GM18907 (cell line): ENCODE data around the gene SPATA31E1.

Experiments used
- ATAC-seq: cut with Tn5 transposase; IDR thresholded peaks from one replicate; pipeline ENCODE4 v1.9.1; 2021; ENCODE audit warnings: mild to moderate bottlenecking, moderate library complexity; ENCODE audit not compliant: unreplicated experiment

SPATA31E1 gene

DNA sequence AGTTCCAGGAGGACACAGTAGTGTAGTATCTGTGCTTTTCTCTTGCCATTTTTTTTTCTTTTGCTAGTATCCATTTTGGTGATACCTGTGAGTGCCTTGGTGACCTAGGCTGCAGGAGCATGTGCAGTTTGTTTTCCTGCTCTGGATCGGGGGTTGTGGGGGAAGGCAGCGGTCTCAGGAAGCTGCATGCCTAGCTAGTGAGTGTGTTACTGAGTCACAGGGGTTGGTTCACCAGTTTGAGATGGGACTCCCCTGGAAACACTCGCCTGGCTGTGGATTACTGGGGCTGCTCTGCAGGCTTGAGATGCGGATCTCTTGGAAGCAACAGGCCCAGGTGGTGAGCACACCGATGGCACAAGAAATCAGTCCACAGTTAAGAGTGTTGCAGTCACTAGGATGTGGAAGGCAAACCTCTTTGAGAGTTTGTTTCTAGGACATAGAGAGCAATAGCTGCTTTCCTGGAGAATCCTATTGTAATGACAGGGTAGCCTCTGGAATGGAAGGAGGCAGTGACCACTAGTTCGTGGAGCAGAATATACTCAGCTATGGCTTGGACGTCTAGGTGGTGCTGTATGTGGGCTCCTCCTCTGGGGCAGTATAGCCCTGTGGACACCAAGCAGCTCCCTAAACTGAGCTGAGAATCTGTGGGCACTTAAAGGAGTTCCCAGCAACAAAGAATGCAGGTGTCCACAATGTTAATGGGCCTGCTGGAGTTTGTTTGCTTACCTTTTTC is 20.0 kb upstream of the SPATA31E1 start:
- ATAC-seq: no peak

DNA sequence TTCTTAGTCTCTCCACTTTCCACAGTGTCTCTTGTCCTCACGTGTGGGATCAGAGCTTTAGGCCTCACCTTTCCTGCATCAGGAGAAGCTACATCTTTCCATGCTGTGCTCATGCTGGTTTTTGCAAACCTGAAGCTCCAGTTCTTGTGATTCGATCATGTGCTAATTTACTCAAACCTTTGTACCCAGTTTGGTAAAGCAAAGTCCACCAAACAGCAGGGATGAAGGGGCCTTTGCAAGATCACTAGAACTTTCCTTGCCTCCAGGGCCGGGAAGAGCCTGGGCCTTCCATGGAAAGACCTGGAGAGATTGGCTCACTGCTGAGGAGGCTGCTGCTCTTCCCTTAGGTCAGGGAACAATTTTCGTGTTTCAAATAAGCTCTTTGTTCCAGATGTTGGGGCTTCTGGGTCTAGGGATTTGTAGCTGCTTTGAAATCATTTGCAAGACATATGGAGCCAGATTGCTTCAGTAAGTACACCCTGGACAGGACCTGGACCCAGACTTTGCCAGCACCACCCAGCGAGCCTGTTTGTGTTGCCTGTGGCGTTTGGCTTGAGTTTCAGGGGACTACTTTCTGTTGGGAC is 18.7 kb upstream of the SPATA31E1 start:
- ATAC-seq: no peak

DNA sequence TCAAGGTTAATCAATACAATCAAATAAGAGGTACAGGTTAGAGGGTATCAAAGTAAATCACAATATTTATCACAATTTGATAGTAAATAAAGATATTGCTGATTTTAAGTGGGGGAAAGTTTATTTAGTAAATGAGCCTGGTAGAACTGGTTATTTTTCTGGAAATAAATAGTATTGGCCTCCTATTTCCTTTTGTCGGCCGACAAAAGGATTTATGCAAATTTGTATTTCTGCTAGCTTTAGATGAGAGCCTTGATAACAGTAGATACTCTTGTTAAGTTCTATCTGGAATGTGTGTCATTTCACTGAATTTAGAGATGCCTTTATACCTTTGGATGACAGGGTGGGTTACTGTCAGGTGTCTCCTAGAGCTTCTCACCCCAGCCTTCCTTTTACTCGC is 17.8 kb upstream of the SPATA31E1 start:
- ATAC-seq: no peak

DNA sequence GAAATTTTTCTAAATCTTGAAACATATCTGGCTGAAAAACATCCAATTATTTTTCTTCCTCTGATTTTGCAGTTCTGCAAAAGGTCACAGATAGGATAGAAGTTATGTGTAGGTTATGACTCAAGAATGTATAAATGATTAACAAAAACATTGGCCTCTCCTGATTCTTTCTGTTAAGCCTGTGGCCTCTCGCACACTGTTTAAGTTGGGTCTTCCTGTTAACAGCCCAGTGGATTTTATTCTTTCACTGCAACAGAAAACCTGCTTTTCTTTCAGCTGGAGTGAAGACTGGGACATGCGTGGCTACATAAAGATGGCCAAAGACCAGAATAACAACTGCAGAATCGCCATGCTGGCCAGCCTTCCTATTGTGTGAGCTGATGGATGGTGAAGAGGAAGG is 17.1 kb upstream of the SPATA31E1 start:
- no peak for ATAC-seq

DNA sequence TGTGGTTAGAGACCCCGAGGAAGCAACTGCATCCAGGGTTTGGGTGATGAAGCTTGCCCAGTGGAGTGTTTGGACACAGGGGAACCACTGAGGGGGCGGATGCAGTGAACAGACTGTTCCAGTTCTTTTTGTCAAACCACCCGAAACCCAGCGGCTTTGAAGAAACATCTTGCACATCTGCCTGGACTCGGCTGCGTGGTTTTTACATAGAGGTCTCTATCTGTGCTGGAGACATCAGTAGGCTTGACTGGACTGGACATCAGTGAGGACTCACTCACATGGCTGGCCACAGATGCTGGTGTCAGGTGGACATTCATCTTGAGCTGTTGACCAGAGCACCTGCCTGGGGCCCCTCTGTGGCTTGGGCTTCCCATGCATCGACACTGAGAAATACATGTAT is 15.3 kb upstream of the SPATA31E1 start:
- ATAC-seq: no peak

DNA sequence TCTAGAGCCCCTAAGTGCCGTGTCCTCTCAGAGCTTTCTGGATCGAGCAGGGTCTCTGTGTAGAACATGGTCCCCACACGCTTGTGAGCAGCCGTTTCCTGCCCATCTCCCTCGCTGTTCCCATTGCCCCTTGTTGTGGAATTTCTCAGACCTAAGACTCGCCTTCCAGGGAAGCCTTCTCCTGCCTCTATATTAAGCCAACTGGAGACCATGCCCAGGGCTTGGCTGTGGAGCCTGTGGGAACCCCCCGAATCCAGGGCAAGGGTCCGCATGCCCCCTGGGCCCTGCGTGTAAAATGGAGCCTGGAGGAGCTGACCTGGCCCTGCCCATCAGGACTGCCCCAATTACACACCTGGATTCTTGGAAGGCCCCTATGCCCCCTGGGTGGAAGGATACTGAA is 14.5 kb upstream of the SPATA31E1 start:
- no peak for ATAC-seq

DNA sequence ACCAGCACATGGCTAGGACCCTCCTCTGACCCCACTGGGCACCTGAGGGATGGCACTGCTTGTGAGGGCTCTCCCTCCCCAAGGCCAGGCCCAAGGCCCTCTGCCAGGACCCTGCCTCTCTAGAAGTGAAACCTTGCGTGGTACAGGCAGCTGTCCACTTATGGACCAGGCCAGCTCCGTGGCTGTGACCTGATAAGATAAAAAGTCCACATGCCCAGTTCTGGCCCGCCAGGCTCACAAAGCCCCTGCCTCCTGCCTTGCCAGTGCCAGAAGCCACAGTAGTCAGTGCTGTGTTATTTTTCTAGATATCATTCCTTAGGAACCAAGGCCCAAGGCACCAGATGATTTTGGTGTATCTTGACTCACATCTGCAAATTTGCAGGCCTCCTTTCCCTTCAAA is 14.0 kb upstream of the SPATA31E1 start:
- ATAC-seq: no peak

DNA sequence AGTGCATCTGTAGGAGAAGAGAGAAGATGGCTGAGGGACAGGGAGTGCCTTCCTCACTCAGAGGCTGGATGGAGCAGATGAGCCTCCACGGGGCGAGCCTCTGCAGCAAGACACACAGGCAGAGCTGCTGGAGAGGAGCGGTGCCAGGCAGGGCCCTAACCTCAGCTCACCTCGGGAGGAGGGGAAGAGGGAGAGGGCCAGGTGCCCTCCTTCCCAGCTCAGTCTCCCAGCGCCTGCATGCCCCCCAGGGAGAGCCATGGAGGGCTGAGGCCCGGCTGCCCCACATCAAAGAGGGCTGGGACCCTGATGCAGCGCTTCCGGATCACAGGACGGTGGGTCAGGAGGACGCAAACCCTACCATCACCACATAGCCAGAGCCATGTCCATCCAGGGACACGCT is 13.6 kb upstream of the SPATA31E1 start:
- no peak for ATAC-seq

DNA sequence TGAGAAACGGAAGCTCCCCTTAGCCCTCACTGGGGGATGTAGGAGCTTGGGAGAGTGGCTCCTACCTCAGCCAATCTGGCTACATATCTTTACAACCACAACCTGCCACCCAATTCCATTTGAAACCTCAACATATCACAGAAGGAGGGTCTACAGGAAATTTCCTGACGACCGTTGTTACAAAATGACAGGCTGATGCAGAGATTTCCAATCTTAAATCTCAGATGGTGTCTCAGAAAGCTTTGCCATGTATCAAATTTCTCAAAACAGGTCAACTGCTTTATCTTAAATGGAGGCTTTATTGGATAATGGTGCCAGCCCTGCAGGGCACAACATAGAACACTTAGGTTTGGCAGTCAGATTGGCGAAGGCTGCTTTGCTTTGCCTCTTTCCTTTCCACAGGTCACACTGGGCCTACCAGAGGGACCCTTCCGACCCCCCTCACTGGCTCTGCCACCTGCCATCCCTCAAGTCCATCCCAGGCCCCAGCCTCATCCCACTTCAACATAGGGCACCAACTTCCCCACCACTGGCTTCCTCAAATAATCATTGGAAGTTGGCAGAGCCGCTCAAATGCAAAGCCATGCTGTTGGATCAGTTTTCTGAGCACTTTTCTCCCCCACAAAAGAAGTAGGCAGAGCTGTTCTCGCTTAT is 11.1 kb upstream of the SPATA31E1 start:
- ATAC-seq: no peak

DNA sequence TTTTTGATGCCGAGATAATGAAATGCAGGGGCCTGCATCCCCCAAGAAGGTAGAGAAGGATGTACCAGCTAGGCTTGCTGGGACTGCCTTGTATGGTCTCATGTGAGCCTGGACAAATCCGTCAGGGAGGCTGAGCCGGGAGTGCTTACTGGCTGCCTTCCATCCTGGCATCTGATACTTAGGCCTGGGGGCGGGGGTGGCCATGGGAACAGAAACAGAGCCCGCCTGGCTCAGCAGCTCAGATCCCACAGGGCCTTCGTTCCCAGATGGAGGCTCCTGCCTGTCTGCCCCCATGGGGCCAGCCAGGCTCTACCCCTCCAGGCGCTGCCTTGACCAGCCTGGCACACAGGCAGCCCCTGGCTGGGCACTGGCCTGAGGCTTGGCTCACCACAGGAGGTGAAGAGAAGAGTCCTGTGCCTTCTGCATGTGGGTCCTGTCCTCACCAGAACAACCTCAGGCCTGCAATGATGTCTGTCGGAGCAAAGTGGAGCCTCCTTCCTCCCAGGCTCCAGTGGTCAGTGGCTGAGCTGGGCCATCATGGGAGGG is 10.5 kb upstream of the SPATA31E1 start:
- ATAC-seq: no peak

DNA sequence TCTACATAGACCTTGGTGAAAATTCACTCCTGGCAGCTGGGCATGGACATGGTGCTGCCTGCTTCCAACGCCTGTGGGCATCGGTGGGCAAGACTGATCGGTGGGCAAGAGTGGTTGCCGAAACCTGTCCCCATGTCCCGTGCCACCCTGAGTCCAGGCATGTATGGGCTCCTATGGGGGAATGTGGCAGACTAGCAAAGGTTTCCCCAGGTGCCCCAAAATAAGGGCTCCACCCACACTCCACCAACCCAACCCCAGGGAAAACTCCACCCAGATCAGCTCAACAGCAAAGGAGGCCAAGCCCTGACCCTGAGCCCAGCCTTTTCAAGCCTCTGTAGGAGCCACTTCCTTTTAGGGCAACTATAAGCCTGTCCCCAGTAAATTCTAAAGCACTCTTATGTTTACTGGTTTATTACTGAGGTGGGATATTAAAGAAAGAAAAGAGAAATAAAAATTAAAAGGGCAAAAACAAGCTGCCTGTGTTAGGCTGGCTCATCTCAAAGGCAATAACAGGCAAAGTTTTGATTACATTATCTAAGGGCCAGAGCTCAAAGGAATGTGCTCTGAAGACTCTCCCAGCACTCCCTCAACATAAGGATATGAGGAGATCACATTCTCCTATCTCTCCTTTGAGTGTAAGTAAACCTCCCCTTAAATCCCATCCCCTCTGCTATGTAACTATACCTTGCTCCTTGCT is 8.9 kb upstream of the SPATA31E1 start:
- ATAC-seq: no peak

DNA sequence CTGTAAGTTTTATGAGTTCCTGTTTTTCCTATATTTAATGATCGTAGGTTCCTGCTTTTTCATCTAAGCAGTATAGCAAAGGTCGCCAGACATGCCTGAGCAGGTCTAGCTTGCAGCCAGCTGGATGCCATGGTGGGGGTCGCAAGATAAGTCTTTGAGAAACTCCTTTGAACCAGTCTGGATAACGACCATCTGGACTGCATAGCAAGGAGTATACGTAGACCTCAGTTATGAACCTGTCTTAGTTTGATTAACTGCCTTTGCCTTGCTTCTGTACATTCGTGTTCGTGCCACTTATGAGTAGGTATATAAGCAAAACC is 8.4 kb upstream of the SPATA31E1 start:
- ATAC-seq: no peak

DNA sequence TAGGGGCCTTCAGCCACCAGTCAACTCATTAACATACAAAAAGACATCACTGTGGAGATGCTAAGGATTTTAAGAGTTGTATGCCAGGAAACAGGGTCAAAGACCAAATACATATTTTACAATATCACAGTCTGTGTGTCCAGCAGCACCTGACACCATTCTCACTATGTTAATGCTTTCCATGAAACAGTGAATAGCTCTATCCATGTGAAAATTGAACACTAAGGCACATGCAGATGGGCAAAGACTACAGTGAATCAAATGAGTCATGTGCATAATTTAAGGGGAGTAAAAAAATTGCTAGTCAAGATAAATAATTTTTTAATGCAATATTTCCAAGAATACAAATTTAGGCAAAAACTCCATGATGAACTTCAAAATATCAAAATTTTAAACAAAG is 7.6 kb upstream of the SPATA31E1 start:
- no peak for ATAC-seq

DNA sequence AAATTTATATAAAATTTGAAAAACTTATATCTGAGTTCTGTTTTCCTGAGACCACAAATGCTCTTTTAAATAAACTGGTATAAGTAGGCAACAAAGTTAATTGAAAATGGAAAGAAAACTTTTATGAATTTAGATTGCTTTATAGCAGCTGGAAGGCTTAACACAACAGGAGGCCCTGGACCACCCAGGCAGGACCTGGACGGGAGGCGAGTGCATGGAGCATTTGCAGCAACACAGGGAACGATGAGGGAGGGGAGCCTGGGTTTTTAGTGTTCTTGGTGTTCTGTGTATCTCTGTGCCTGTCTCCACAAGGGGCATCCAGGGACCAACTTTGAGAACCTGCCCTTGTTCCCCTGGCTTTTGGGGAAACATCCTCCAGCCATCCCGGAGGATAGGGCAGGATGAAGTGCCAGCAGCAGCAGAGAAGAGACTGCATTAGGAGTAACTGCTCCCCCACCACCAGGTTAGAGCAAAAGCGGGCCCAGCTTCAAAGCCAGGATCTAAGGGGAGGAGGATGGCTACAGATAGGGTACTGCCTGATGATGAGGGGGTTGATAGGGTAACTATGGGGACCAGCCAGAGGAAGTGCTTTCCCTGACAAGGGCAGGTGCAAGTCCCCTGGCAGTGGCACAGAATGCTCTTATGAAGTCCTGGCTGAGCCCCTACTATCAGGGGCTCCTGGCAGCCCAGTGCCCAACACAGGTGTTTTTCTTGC is 6.7 kb upstream of the SPATA31E1 start:
- no peak for ATAC-seq

DNA sequence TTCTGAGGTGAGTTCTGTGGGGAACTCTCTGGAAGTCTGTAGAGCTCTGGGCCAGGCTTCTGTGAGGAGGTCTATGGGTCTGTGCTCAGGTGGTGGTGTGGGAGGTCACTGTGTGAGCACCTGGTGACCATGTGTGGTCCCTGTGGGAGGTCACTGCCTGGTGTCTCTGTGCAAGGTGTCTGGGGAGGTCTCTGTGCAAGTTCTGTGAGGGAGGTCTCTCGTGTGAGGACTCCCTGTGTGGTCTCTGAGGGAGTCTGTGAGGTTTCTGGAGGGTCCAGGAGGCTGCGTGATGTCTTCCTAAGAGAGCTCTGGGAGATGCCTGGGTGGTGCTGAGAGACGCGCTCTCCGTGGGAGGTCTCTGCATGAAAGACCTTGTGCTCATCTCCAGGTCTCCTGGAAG is 6.0 kb upstream of the SPATA31E1 start:
- ATAC-seq: no peak

DNA sequence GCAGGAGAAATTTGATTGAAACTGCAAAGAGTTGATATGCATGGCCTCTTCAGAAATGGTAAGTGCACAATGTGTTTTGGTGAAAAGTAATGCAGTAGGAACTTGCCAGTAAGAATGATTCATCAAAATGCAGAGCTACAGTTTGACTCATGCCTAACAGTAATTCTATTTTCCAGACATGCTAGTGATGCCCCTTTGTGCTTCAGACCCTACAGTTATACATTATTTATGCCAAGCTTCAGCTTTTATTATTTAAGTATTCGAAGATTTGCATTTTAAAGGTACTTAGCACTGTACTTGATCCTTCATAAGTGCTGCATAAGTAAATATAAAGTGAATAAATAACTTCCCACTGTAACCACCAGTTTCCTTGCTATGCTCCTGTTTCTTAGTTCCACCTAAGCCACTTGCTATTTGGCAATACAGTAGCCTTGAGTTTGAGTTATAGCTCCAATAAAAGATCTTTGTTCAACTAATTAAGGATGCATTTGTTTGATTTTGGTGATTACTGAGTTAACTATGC is 3.6 kb upstream of the SPATA31E1 start:
- ATAC-seq: no peak

DNA sequence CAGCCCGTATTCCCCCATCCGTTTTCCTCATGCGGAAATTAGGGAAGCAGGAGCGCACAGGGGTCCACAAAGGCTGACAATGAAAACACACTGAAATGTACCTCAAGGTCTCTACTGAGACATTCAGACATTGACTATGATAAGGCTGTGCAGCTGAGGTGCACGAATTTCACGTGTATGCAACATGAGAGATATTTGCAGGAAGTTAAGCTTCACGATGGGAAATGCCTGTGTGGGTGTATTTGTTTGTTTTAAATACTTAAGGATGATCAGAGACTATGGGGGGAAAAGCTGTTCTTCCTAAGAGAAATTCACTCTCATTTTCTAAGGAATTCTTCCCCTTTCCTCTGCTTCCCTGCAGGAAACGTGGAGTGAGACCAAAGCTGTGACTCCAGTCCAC is 2.6 kb upstream of the SPATA31E1 start:
- no peak for ATAC-seq

DNA sequence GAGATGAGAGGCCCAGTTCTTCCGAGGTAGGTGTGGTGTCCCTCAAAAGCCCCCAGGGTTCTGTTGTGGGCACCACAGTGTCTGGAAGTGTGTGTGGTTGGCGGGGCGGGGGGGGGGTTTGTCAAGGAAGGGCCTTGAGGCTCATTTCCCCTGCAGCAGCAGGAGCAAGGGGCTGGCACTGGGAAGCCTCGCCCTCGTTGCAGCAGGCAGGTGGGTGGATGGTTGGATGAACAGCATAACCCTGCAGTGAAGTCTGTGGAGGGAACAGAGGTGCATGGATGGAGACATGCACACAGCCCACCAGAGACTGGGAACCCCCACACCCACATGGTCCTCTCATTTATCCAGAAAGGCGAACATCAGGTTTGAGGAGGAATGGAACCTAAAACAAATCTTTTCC is 2.0 kb upstream of the SPATA31E1 start:
- no peak for ATAC-seq

DNA sequence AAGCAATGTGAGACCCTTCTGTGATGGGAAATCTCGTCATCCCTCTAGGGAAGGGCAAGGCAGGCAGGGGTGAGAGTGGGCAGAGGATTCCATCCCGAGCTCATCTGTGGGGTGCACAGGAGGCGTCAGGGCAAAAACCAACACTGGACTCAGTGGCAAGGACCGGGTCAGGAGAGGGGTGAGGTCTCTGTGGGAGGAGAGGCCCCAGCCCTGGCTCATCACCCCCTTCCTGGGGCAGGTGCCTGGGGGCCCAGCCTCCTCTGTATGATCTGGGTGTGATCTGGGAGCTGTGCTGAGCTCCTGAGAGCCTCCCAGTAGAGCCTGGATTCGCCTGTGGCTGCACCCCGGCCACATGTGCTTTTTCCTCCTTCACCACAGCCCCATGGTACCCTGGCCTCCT is 597 bp downstream of the SPATA31E1 start:
- no peak for ATAC-seq

DNA sequence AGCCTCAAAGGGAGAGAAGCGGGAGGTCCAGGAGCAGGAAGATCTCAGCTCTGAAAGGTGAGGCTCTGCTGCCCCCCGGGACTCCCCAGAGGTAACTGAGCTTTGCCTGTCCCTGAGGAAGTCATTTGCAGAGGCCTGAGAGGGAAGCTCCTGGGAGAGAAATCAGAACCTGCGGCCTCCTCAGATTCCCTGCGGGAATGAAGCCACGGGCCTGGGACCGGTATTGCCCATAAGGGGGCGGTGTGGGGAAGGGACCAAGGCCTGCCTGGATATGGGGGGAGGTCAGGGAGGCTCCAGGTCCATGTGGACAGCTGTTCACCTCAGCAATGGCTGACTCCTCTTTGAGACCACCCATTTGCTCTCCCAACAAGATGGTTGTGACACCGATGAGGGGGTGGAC is 1.3 kb downstream of the SPATA31E1 start:
- no peak for ATAC-seq
